Measurements from ENCODE around the gene DUSP22. TPM values are rescaled to one million over a fixed set of nuclear protein-coding genes. Genes with fewer than 3 reads are reported as not detected.

Gene DUSP22
- total RNA-seq, 8 experiments from 2014 or later: 17.1 to 46.5 (median 18.5) TPM

GRCh38 chr6:347951-348859 is 55.9 kb downstream of the DUSP22 start:
- in situ Hi-C loops (cut with MboI; ENCODE audit: low pct_unique_long_range_greater_than_20kb in 2 of 9, low sequenced_read_pairs in 9 of 9, unreplicated experiment in 9 of 9): no loop called here
- H3K27ac ChIP-seq: no peak overlapping the region

GRCh38 chr6:348860-349396 is 56.6 kb downstream of the DUSP22 start:
- Histone ChIP-seq H3K4me1 (replicated peaks in 1 of 2) (no peaks in the 10 kb centered on the region), H3K4me3 (no peak overlapping the region), H3K27ac (no peak overlapping the region)
- in situ Hi-C loops (cut with MboI; ENCODE audit: low pct_unique_long_range_greater_than_20kb in 2 of 9, low sequenced_read_pairs in 9 of 9, unreplicated experiment in 9 of 9): no loop called here
- WGBS, 10 experiments: 0 to 100% (median 80%) methylated on average over 1 to 13 of the region's 21 CpGs; no CpG with 5 or more reads in 1 of the 10 experiments
- no peak for ATAC-seq (replicated peaks in 6 of 8)

More at GRCh38 chr6:347951-348859, 55.9 kb downstream of the DUSP22 start:
- Histone ChIP-seq H3K4me1 (replicated peaks in 1 of 2) (no peaks in the 10 kb centered on the region), H3K4me3 (no peak overlapping the region)
- ATAC-seq (replicated peaks in 6 of 8): no peak
- 56 to 91% (median 78%) methylated on average over 8 to 26 of the region's 27 CpGs; no CpG with 5 or more reads in 1 of the 10 experiments for WGBS, 10 experiments

- no peak for ATAC-seq (replicated peaks in 6 of 8)
- Histone ChIP-seq H3K4me3 (no peak overlapping the region), H3K4me1 (replicated peaks in 1 of 2) (no peaks in the 10 kb centered on the region), H3K27ac (no peak overlapping the region)
- WGBS, 10 experiments: 37 to 80% (median 58%) methylated on average over 1 to 6 of the region's 6 CpGs
- in situ Hi-C loops (cut with MboI; ENCODE audit: low pct_unique_long_range_greater_than_20kb in 2 of 9, low sequenced_read_pairs in 9 of 9, unreplicated experiment in 9 of 9): no loop called here
These were observed 57.2 kb downstream of the DUSP22 start for GRCh38 chr6:349491-349921.

GRCh38 chr6:350371-350770 is 58.1 kb downstream of the DUSP22 start:
- ATAC-seq (replicated peaks in 6 of 8): no peak
- no peak overlapping the region for H3K27ac ChIP-seq
- WGBS, 10 experiments: 71 to 89% (median 76%) methylated on average over 7 to 9 of the region's 9 CpGs
- no peak overlapping the region for H3K4me3 ChIP-seq
- in situ Hi-C loops (cut with MboI; ENCODE audit: low pct_unique_long_range_greater_than_20kb in 2 of 9, low sequenced_read_pairs in 9 of 9, unreplicated experiment in 9 of 9): no loop called here
- H3K4me1 ChIP-seq (replicated peaks in 1 of 2): no peaks in the 10 kb centered on the region

- WGBS, 10 experiments: 59 to 85% (median 74%) methylated on average over 10 to 31 of the region's 31 CpGs
These were observed 59.0 kb downstream of the DUSP22 start for GRCh38 chr6:351011-351866.

GRCh38 chr6:351867-352289 is 59.6 kb downstream of the DUSP22 start:
- ATAC-seq (replicated peaks in 6 of 8): no peak
- WGBS, 10 experiments: 17 to 71% (median 42%) methylated on average over 1 to 4 of the region's 4 CpGs; no CpG with 5 or more reads in 1 of the 10 experiments
- no peak overlapping the region for H3K27ac ChIP-seq
- H3K4me3 ChIP-seq: no peak overlapping the region
- no peaks in the 10 kb centered on the region for H3K4me1 ChIP-seq (replicated peaks in 1 of 2)
- in situ Hi-C loops (cut with MboI; ENCODE audit: low pct_unique_long_range_greater_than_20kb in 2 of 9, low sequenced_read_pairs in 9 of 9, unreplicated experiment in 9 of 9): no loop called here

More at GRCh38 chr6:351011-351866, 59.0 kb downstream of the DUSP22 start:
- no peak overlapping the region for H3K27ac ChIP-seq
- no peaks in the 10 kb centered on the region for H3K4me1 ChIP-seq (replicated peaks in 1 of 2)
- no peak overlapping the region for H3K4me3 ChIP-seq
- ATAC-seq (replicated peaks in 6 of 8): no peak
- in situ Hi-C loops (cut with MboI; ENCODE audit: low pct_unique_long_range_greater_than_20kb in 2 of 9, low sequenced_read_pairs in 9 of 9, unreplicated experiment in 9 of 9): no loop called here

GRCh38 chr6:352474-352873 is 60.2 kb downstream of the DUSP22 start:
- no peak overlapping the region for H3K27ac ChIP-seq
- in situ Hi-C loops (cut with MboI; ENCODE audit: low pct_unique_long_range_greater_than_20kb in 2 of 9, low sequenced_read_pairs in 9 of 9, unreplicated experiment in 9 of 9): no loop called here
- no peaks in the 10 kb centered on the region for H3K4me1 ChIP-seq (replicated peaks in 1 of 2)
- ATAC-seq (replicated peaks in 6 of 8): no peak
- no peak overlapping the region for H3K4me3 ChIP-seq
- 23 to 80% (median 62%) methylated on average over 1 to 5 of the region's 5 CpGs for WGBS, 10 experiments

GRCh38 chr6:352896-353470 is 60.7 kb downstream of the DUSP22 start:
- in situ Hi-C loops (cut with MboI; ENCODE audit: low pct_unique_long_range_greater_than_20kb in 2 of 9, low sequenced_read_pairs in 9 of 9, unreplicated experiment in 9 of 9): no loop called here
- Histone ChIP-seq H3K4me3 (no peak overlapping the region), H3K4me1 (replicated peaks in 1 of 2) (no peaks in the 10 kb centered on the region), H3K27ac (no peak overlapping the region)
- WGBS, 10 experiments: 43 to 97% (median 58%) methylated on average over 3 to 11 of the region's 11 CpGs
- no peak for ATAC-seq (replicated peaks in 6 of 8)

GRCh38 chr6:353642-354614 is 61.6 kb downstream of the DUSP22 start:
- 45 to 79% (median 57%) methylated on average over 2 to 18 of the region's 18 CpGs for WGBS, 10 experiments
- ATAC-seq (replicated peaks in 6 of 8): peak in 4 of 8 experiments; percentile 17 to 52 (median 27)

GRCh38 chr6:354631-355280 is 62.5 kb downstream of the DUSP22 start:
- H3K27ac ChIP-seq: no peak overlapping the region
- WGBS, 10 experiments: 51 to 92% (median 72%) methylated on average over 5 to 15 of the region's 15 CpGs
- in situ Hi-C loops (cut with MboI; ENCODE audit: low pct_unique_long_range_greater_than_20kb in 2 of 9, low sequenced_read_pairs in 9 of 9, unreplicated experiment in 9 of 9): no loop called here
- ATAC-seq (replicated peaks in 6 of 8): no peak
- H3K4me3 ChIP-seq: no peak overlapping the region
- H3K4me1 ChIP-seq (replicated peaks in 1 of 2): no peaks in the 10 kb centered on the region

More at GRCh38 chr6:353642-354614, 61.6 kb downstream of the DUSP22 start:
- Histone ChIP-seq H3K4me3 (no peak overlapping the region), H3K4me1 (replicated peaks in 1 of 2) (no peaks in the 10 kb centered on the region), H3K27ac (no peak overlapping the region)
- in situ Hi-C loops (cut with MboI; ENCODE audit: low pct_unique_long_range_greater_than_20kb in 2 of 9, low sequenced_read_pairs in 9 of 9, unreplicated experiment in 9 of 9): no loop called here

- 33 to 77% (median 54%) methylated on average over 7 to 9 of the region's 9 CpGs for WGBS, 10 experiments
These were observed 63.3 kb downstream of the DUSP22 start for GRCh38 chr6:355373-356208.

More at GRCh38 chr6:355373-356208, 63.3 kb downstream of the DUSP22 start:
- Histone ChIP-seq H3K27ac (no peak overlapping the region), H3K4me3 (no peak overlapping the region), H3K4me1 (replicated peaks in 1 of 2) (no peaks in the 10 kb centered on the region)
- peak in 1 of 8 experiments; percentile 13 for ATAC-seq (replicated peaks in 6 of 8)
- in situ Hi-C loops (cut with MboI; ENCODE audit: low pct_unique_long_range_greater_than_20kb in 2 of 9, low sequenced_read_pairs in 9 of 9, unreplicated experiment in 9 of 9): no loop called here

Data from motor neuron (in vitro differentiated cells).